ENCODE measurements around the gene ANKRD11. TPM values are rescaled to one million over a fixed set of nuclear protein-coding genes. Genes with fewer than 3 reads are reported as not detected.

ANKRD11 gene
- total RNA-seq, 1 donor from 2014 or later: 133 TPM

GRCh38 chr16:89345642-89346150 lies 144.7 kb downstream of the ANKRD11 start:
- Histone ChIP-seq H3K27me3 (ENCODE audit: control insufficient read depth, insufficient read depth, low read length) (no peaks in the 10 kb centered on the region), H3K4me3 (ENCODE audit: low read depth, low read length) (no peak overlapping the region), H3K36me3 (ENCODE audit: control insufficient read depth, insufficient read depth, low read length) (no peaks in the 10 kb centered on the region)
- no peak for TF ChIP-seq CTCF (IDR thresholded peaks at IDR 0.05; ENCODE audit: insufficient read depth, low read length, poor library complexity, severe bottlenecking)
- DNase-seq (ENCODE audit: low read depth): no peak

- no peak for DNase-seq (ENCODE audit: low read depth)
- no peak for TF ChIP-seq CTCF (IDR thresholded peaks at IDR 0.05; ENCODE audit: insufficient read depth, low read length, poor library complexity, severe bottlenecking)
- no peak overlapping the region for H3K4me3 ChIP-seq (ENCODE audit: low read depth, low read length)
- no peaks in the 10 kb centered on the region for H3K27me3 ChIP-seq (ENCODE audit: control insufficient read depth, insufficient read depth, low read length)
- no peaks in the 10 kb centered on the region for H3K36me3 ChIP-seq (ENCODE audit: control insufficient read depth, insufficient read depth, low read length)
Observed at GRCh38 chr16:89344846-89345611, 145.3 kb downstream of the ANKRD11 start.

GRCh38 chr16:89344458-89344834 lies 145.9 kb downstream of the ANKRD11 start:
- H3K4me3 ChIP-seq (ENCODE audit: low read depth, low read length): no peak overlapping the region
- DNase-seq (ENCODE audit: low read depth): no peak
- no peaks in the 10 kb centered on the region for H3K27me3 ChIP-seq (ENCODE audit: control insufficient read depth, insufficient read depth, low read length)
- H3K36me3 ChIP-seq (ENCODE audit: control insufficient read depth, insufficient read depth, low read length): no peaks in the 10 kb centered on the region
- no peak for TF ChIP-seq CTCF (IDR thresholded peaks at IDR 0.05; ENCODE audit: insufficient read depth, low read length, poor library complexity, severe bottlenecking)

- peak; percentile 93 for DNase-seq (ENCODE audit: low read depth)
- Histone ChIP-seq H3K27me3 (ENCODE audit: control insufficient read depth, insufficient read depth, low read length) (no peaks in the 10 kb centered on the region), H3K36me3 (ENCODE audit: control insufficient read depth, insufficient read depth, low read length) (no peaks in the 10 kb centered on the region), H3K4me3 (ENCODE audit: low read depth, low read length) (peak overlapping the region; percentile 17)
- TF ChIP-seq CTCF (IDR thresholded peaks at IDR 0.05; ENCODE audit: insufficient read depth, low read length, poor library complexity, severe bottlenecking): peak; percentile 22
Observed at GRCh38 chr16:89343501-89344457, 146.6 kb downstream of the ANKRD11 start.

- H3K36me3 ChIP-seq (ENCODE audit: control insufficient read depth, insufficient read depth, low read length): no peaks in the 10 kb centered on the region
- no peak for DNase-seq (ENCODE audit: low read depth)
- no peaks in the 10 kb centered on the region for H3K27me3 ChIP-seq (ENCODE audit: control insufficient read depth, insufficient read depth, low read length)
- no peak overlapping the region for H3K4me3 ChIP-seq (ENCODE audit: low read depth, low read length)
- no peak for TF ChIP-seq CTCF (IDR thresholded peaks at IDR 0.05; ENCODE audit: insufficient read depth, low read length, poor library complexity, severe bottlenecking)
Observed at GRCh38 chr16:89341697-89342694, 148.4 kb downstream of the ANKRD11 start.

Measured in kidney epithelial cell (primary cell).